Stimulated activated CD4-positive, alpha-beta T cell treated with anti-CD3 and anti-CD28 coated beads, Interleukin-4, amount 100 ng/mL, for 1 hour (primary cell): ENCODE measurements around the gene CLIP1.
"Not testable (repeated sequence)": the region's sequence is repeated elsewhere in the genome, so short reads cannot be mapped to it uniquely, and the experiment has no call there.

ENCODE experiments used
- DNase-seq: peaks from one replicate; pipeline ENCODE4 v3.0.0-alpha.2; 2020

CLIP1 gene

GRCh38 chr12:122394626-122395194 is 27.8 kb downstream of the CLIP1 start:
- DNase-seq = no peak

- DNase-seq = no peak
Observed at GRCh38 chr12:122393817-122394216, 28.7 kb downstream of the CLIP1 start.

- DNase-seq = no peak
Observed at GRCh38 chr12:122392411-122392810, 30.1 kb downstream of the CLIP1 start.

- DNase-seq = no peak
Observed at GRCh38 chr12:122389677-122390076, 32.8 kb downstream of the CLIP1 start.

- no peak for DNase-seq
Observed at GRCh38 chr12:122387887-122388286, 34.6 kb downstream of the CLIP1 start.

- no peak for DNase-seq
Observed at GRCh38 chr12:122385171-122386016, 37.1 kb downstream of the CLIP1 start.

GRCh38 chr12:122382919-122383350 is 39.5 kb downstream of the CLIP1 start:
- DNase-seq = no peak

- no peak for DNase-seq
Observed at GRCh38 chr12:122381021-122381420, 41.4 kb downstream of the CLIP1 start.

- not testable (repeated sequence) for DNase-seq
Observed at GRCh38 chr12:122376751-122377150, 45.7 kb downstream of the CLIP1 start.

GRCh38 chr12:122374707-122375106 is 47.8 kb downstream of the CLIP1 start:
- no peak for DNase-seq

GRCh38 chr12:122371475-122372045 is 50.9 kb downstream of the CLIP1 start:
- no peak for DNase-seq

- DNase-seq = no peak
Observed at GRCh38 chr12:122368361-122369073, 54.0 kb downstream of the CLIP1 start.

GRCh38 chr12:122367632-122368031 is 54.8 kb downstream of the CLIP1 start:
- not testable (repeated sequence) for DNase-seq

GRCh38 chr12:122366685-122367475 is 55.6 kb downstream of the CLIP1 start:
- DNase-seq = no peak

GRCh38 chr12:122365226-122365625 is 57.2 kb downstream of the CLIP1 start:
- not testable (repeated sequence) for DNase-seq

GRCh38 chr12:122363782-122364181 is 58.7 kb downstream of the CLIP1 start:
- no peak for DNase-seq

GRCh38 chr12:122362755-122363154 is 59.7 kb downstream of the CLIP1 start:
- DNase-seq = no peak

- DNase-seq = not testable (repeated sequence)
Observed at GRCh38 chr12:122358403-122358802, 64.1 kb downstream of the CLIP1 start.

GRCh38 chr12:122357536-122357935 is 64.9 kb downstream of the CLIP1 start:
- not testable (repeated sequence) for DNase-seq

GRCh38 chr12:122356991-122357390 is 65.5 kb downstream of the CLIP1 start:
- DNase-seq = not testable (repeated sequence)

GRCh38 chr12:122356192-122356635 is 66.3 kb downstream of the CLIP1 start:
- peak; percentile 26 for DNase-seq

- DNase-seq = no peak
Observed at GRCh38 chr12:122355706-122356105, 66.8 kb downstream of the CLIP1 start.
